GM12878 (cell line): ENCODE data around the gene SLC29A1. TPM values are rescaled to one million over a fixed set of nuclear protein-coding genes. Genes with fewer than 3 reads are reported as not detected.
A peak's percentile ranks its signal among the peaks of the same experiment; 100 is the strongest.

Source experiments
- CHD4 ChIP-seq: fragments of 200-600 bp; sonication (generic); IDR thresholded peaks from 2 replicates; pipeline ENCODE4 v1.6.1; 2016; ENCODE audit warnings: mild to moderate bottlenecking
- DPF2 ChIP-seq: fragments of 450-650 bp; IDR thresholded peaks from 2 replicates; pipeline ENCODE4 v1.6.1; 2017; ENCODE audit warnings: mild to moderate bottlenecking
- ELK1 ChIP-seq: IDR thresholded peaks from 2 replicates; pipeline ENCODE4 v1.6.1; 2012; ENCODE audit warnings: low read depth, low read length, improper control_type of control experiment
- EP300 ChIP-seq, 2 experiments: fragments of 150-350 bp in 1 of 2; IDR thresholded peaks; 2 replicates each; pipeline ENCODE4 v1.6.1; 2011 to 2012; ENCODE audit warnings: low read depth in 2 of 2, low read length in 2 of 2, borderline replicate concordance in 1 of 2, improper control_type of control experiment in 1 of 2, inconsistent platforms in 1 of 2; ENCODE audit not compliant: control insufficient read depth in 1 of 2
- ESRRA ChIP-seq: IDR thresholded peaks from 2 replicates; pipeline ENCODE4 v1.6.1; 2012; ENCODE audit warnings: mild to moderate bottlenecking, low read length, improper control_type of control experiment
- HDAC6 ChIP-seq: fragments of 200-600 bp; sonication (generic); IDR thresholded peaks from one replicate; pipeline ENCODE4 v1.8.0; 2017; ENCODE audit warnings: antibody characterized with exemption; ENCODE audit not compliant: unreplicated experiment
- KDM1A ChIP-seq: fragments of 200-600 bp; sonication (generic); IDR thresholded peaks from 2 replicates; pipeline ENCODE4 v1.6.1; 2016; ENCODE audit warnings: borderline replicate concordance
- MYC ChIP-seq: IDR thresholded peaks from 2 replicates; pipeline ENCODE4 v1.6.1; 2011; ENCODE audit warnings: mild to moderate bottlenecking, low read length, moderate library complexity, inconsistent platforms; ENCODE audit not compliant: insufficient read depth, insufficient replicate concordance, insufficient read length, severe bottlenecking
- PAX5 ChIP-seq: IDR thresholded peaks from 2 replicates; pipeline ENCODE4 v1.6.1; 2011; ENCODE audit warnings: low read depth, low read length, borderline replicate concordance
- PBX3 ChIP-seq: IDR thresholded peaks from 2 replicates; pipeline ENCODE4 v1.6.1; 2011; ENCODE audit warnings: mild to moderate bottlenecking, low read depth, low read length, moderate library complexity; ENCODE audit not compliant: insufficient replicate concordance
- PML ChIP-seq: IDR thresholded peaks from 2 replicates; pipeline ENCODE4 v1.6.1; 2012; ENCODE audit warnings: low read length, inconsistent platforms
- RAD51 ChIP-seq: fragments of 450-650 bp; IDR thresholded peaks from 2 replicates; pipeline ENCODE4 v1.6.1; 2016; ENCODE audit warnings: moderate library complexity, mild to moderate bottlenecking, inconsistent platforms
- REST ChIP-seq: IDR thresholded peaks from 2 replicates; pipeline ENCODE4 v1.6.1; 2012; ENCODE audit warnings: mild to moderate bottlenecking, low read depth, low read length
- RUNX3 ChIP-seq: IDR thresholded peaks from 2 replicates; pipeline ENCODE4 v1.6.1; 2012; ENCODE audit warnings: low read length, inconsistent platforms
- SMARCA5 ChIP-seq: fragments of 450-650 bp; IDR thresholded peaks from 2 replicates; pipeline ENCODE4 v1.6.1; 2017; ENCODE audit warnings: mild to moderate bottlenecking
- SRF ChIP-seq, 2 experiments: IDR thresholded peaks; 2 replicates each; pipeline ENCODE4 v1.6.1; 2011; ENCODE audit warnings: low read depth in 2 of 2, low read length in 2 of 2, mild to moderate bottlenecking in 1 of 2, moderate library complexity in 1 of 2
- TARDBP ChIP-seq: IDR thresholded peaks from 2 replicates; pipeline ENCODE4 v1.6.1; 2016; ENCODE audit warnings: borderline replicate concordance
- TBL1XR1 ChIP-seq: IDR thresholded peaks from 2 replicates; pipeline ENCODE4 v1.6.1; 2012; ENCODE audit warnings: low read depth, low read length, improper control_type of control experiment
- YBX1 ChIP-seq: fragments of 450-650 bp; IDR thresholded peaks from 2 replicates; pipeline ENCODE4 v1.6.1; 2016; ENCODE audit warnings: antibody characterized with exemption
- ZNF217 ChIP-seq: fragments of 450-650 bp; IDR thresholded peaks from 2 replicates; pipeline ENCODE4 v1.6.1; 2017; ENCODE audit warnings: antibody characterized with exemption, mild to moderate bottlenecking
- ZNF687 ChIP-seq: fragments of 450-650 bp; IDR thresholded peaks from 2 replicates; pipeline ENCODE4 v1.6.1; 2017; ENCODE audit warnings: mild to moderate bottlenecking, moderate library complexity
- polyA plus RNA-seq, 11 experiments: library from polyadenylated mRNA; depleted of rRNA in 4 of 11; unstranded in 6 of 11; stranded (reverse) in 5 of 11; fragments of >200 nt; fragmentation: Nextera tagmentation in 4 of 11; fragmentation: Illumina TruSeq in 1 of 11; extraction: Ambion mirVana in 4 of 11; extraction: Trizol in 1 of 11; gene quantifications; 1 replicate in 1 of 11; 2 replicates in 10 of 11; pipeline versions ENCODE4 v1.2.1 to v1.2.3, GENCODE V29; 2011 to 2016; ENCODE audit warnings: inconsistent platforms in 2 of 11, missing spikeins in 2 of 11, low read depth in 1 of 11
- total RNA-seq, 4 experiments: library from RNA; depleted of rRNA in 3 of 4; stranded (reverse); fragments of >200 nt in 3 of 4; fragmentation: Illumina TruSeq in 1 of 4; extraction: Trizol in 1 of 4; gene quantifications; 2 replicates each; pipeline versions ENCODE4 v1.2.1 to v1.2.3, GENCODE V29; 2013 to 2021

SLC29A1 gene
- total and polyA plus RNA-seq, 10 of the 15 experiments (the other 5 are each of a cell fraction or from before 2014, with no cell fraction given): 10.0 to 132 (median 93.4) TPM

GRCh38 chr6:44246663-44247337 is 23.4 kb downstream of the SLC29A1 start, which contains the start of gene HSP90AB1 (continued):
- TF ChIP-seq SRF (IDR thresholded peaks at IDR 0.05; ENCODE audit: low read depth in 2 of 2, low read length in 2 of 2) (no peak), ZNF687 (peak; percentile 93), PAX5 (peak; percentile 75; the same call in 1 of the 2 replicates), PBX3 (peak; percentile 86), CHD4 (no peak), SMARCA5 (peak; percentile 66), TBL1XR1 (peak; percentile 63), MYC (peak; percentile 9), RUNX3 (peak; percentile 79), PML (peak; percentile 100), TARDBP (peak; percentile 79), DPF2 (no peak), ESRRA (peak; percentile 61; the same call in 1 of the 2 replicates), ZNF217 (no peak; the same call in 1 of the 2 replicates), YBX1 (peak; percentile 66; the same call in 1 of the 2 replicates), KDM1A (no peak), ELK1 (no peak), EP300 (IDR thresholded peaks at IDR 0.05; ENCODE audit: borderline replicate concordance in 1 of 2, control insufficient read depth in 1 of 2, low read depth in 2 of 2, low read length in 2 of 2) (peak; percentile 24 to 57; a peak in 1 of 4 replicates), RAD51 (peak; percentile 43; the same call in 1 of the 2 replicates), REST (0 out of 2 replicates have a peak, but pooled peaks have one; percentile 62), HDAC6 (peak; percentile 97)
